Colonic mucosa (tissue), 4 donors: ENCODE data around the gene TSPAN4. TPM values are rescaled to one million over a fixed set of nuclear protein-coding genes. Genes with fewer than 3 reads are reported as not detected.

ENCODE experiments used
- DNase-seq: peaks from one replicate; pipeline ENCODE4 v3.0.0-alpha.2; 2020
- H3K27ac ChIP-seq: fragments of 200-600 bp; one replicate; pipeline ENCODE4 v1.8.0; 2021
- H3K27me3 ChIP-seq: fragments of 200-600 bp; one replicate; pipeline ENCODE4 v1.8.0; 2021
- H3K36me3 ChIP-seq: fragments of 200-600 bp; one replicate; pipeline ENCODE4 v1.8.0; 2021
- H3K4me1 ChIP-seq: fragments of 200-600 bp; one replicate; pipeline ENCODE4 v1.8.0; 2021; ENCODE audit warnings: mild to moderate bottlenecking
- H3K4me3 ChIP-seq: fragments of 200-600 bp; one replicate; pipeline ENCODE4 v1.8.0; 2021
- H3K9ac ChIP-seq, 2 donors: one replicate each; pipeline ENCODE4 v1.7.0; 2013; ENCODE audit warnings: control low read depth in 2 of 2, low read depth in 2 of 2, low read length in 2 of 2
- H3K9me3 ChIP-seq: fragments of 200-600 bp; one replicate; pipeline ENCODE4 v1.8.0; 2021
- CTCF ChIP-seq: fragments of 200-600 bp; IDR thresholded peaks from one replicate; pipeline ENCODE4 v1.8.0; 2022; ENCODE audit warnings: antibody characterized with exemption, mild to moderate bottlenecking
- intact Hi-C: fragments of 100-400 bp; cut with DNase I; formaldehyde crosslinking; loops from one replicate; pipeline ENCODE4 v1.14.1; 2022
- total RNA-seq, 2 donors: library from RNA; stranded (reverse); fragmentation: NEBNext Ultra II Directional in 1 of 2; extraction: Animal tissue kit (Norgen Biotek cat#: 25700) in 1 of 2; gene quantifications; one replicate each; pipeline ENCODE4 v1.2.1, GENCODE V29; 2021
- donor health status: healthy.
- donor health status: DM: no; HTN: no; CAD: no.
- donor health status: DM: no; HTN: no; CAD: no.

The TSPAN4 gene
- total RNA-seq, 2 donors from 2014 or later = 12.1 to 12.7 TPM

DNA sequence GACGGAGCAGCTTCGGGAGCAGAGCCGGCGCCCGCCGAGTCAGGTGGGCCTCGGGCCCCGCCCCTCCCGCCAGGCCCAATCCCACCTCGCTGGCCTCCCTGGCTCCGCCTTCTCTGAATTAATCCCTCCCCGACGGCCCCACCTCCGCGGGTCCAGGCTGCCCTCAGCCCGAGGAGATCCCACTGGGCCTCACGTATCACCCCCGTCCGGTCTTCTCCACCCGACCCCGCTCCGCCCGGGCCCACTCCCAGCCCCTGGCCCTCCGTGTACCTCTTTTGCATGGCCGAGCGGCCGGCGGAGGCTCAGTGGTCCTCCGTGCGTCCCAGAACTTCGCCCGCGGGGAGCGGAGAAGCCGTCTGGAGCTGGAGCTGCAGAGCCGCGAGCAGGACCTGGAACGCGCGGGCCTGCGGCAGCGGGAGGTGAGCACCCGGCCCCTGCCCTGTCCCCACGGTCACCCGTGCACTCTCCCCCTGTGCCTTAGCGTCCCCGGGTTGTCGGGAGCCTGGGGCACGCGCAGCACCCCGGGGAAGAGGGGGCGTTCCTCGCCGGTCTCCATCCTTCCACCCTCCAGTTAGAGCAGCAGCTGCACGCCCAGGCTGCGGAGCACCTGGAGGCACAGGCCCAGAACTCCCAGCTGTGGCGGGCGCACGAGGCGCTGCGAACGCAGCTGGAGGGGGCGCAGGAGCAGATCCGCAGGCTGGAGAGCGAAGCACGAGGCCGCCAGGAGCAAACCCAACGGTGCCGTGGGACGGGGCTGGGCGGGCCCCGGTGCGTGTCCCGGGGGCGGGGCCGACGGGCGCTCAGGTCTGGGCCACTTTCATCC lies 12.1 kb upstream of the TSPAN4 start:
- Histone ChIP-seq H3K27ac (no peak overlapping the region), H3K9ac (peak overlapping the region; percentile 39 to 90), H3K4me1 (peaks cover 35% of the 10 kb centered on the region), H3K36me3 (no peaks in the 10 kb centered on the region), H3K4me3 (peak overlapping the region; percentile 8), H3K27me3 (peaks cover 18% of the 10 kb centered on the region), H3K9me3 (no peaks in the 10 kb centered on the region)
- DNase-seq = peak; percentile 90
- intact Hi-C loops = no loop called here
- TF ChIP-seq CTCF = no peak

DNA sequence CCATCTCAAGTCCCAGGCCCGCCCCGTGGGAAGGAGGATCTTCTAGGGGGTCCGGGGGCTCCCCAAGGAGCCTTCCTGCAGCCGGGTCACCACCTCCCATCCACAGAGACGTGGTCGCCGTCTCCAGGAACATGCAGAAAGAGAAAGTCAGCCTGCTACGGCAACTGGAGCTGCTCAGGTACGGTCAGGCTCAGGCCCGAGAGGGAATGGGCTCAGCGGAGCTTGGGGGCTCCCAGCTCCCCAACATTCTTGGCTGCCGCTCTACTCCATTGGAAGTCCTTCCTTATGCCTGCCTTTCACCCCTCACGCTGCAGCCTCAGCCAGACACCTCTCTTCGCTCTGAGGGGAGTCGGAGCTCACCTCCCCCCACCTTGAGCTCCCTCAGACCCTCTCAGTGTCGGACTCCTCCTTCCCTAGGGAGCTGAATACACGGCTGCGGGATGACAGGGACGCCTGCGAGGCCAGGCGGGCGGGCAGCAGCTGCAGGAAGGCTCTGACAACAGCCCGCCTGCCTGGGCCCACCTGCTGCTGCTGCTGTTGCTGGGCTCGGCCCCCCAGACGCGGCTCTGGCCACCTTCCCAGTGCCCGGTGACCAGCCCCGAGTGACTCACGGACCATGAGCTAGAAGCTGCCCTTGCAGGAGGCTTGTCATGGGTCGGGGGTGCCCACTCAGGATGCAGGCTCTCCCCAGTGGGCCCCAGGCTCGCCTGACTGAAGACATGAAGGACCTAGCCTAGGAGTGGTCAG lies 11.4 kb upstream of the TSPAN4 start:
- no peak for TF ChIP-seq CTCF
- intact Hi-C loops = no loop called here

DNA sequence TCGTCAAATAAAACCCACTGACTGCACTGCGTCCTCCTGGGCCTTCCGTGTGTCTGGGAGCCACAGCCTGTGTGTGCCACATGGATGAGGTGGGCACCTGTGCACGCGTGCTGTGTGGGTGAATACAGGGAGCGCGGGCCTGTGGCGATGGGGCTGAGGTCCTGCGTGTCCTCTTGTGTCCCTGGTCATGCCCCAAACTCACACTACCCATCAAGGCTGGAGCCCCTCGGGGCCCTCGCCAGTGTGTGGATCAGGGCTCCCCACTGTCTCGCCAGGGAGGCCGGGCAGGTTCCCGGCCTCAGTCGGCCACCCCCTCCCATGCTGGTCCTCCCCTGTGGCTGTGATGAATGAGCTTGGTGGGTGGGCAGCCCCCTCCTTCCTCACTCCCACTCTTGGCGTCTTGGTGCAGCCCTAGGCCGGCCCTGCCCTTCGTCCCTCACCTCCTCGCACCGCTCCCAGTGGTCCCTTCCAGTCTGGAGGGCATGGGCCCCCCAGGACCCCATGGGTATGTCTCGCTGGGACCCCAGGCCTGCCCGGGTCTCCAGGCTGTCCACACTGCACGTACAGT lies 10.6 kb upstream of the TSPAN4 start:
- H3K27me3 ChIP-seq = peaks cover 18% of the 10 kb centered on the region
- peaks cover 5% of the 10 kb centered on the region for H3K36me3 ChIP-seq
- H3K27ac ChIP-seq = peak overlapping the region; percentile 67
- intact Hi-C loops = no loop called here
- H3K9me3 ChIP-seq = no peaks in the 10 kb centered on the region
- peak overlapping the region; percentile 77 for H3K4me3 ChIP-seq
- TF ChIP-seq CTCF = no peak
- H3K4me1 ChIP-seq = peaks cover 31% of the 10 kb centered on the region
- H3K9ac ChIP-seq = peak overlapping the region; percentile 79 to 88
- DNase-seq = no peak

More for the DNA sequence above, 11.4 kb upstream of the TSPAN4 start:
- Histone ChIP-seq H3K4me1 (peaks cover 31% of the 10 kb centered on the region), H3K4me3 (no peak overlapping the region), H3K27me3 (peaks cover 18% of the 10 kb centered on the region), H3K9ac (peak overlapping the region in 1 of 2 donors; percentile 50), H3K36me3 (no peaks in the 10 kb centered on the region), H3K9me3 (no peaks in the 10 kb centered on the region), H3K27ac (no peak overlapping the region)
- DNase-seq = no peak

DNA sequence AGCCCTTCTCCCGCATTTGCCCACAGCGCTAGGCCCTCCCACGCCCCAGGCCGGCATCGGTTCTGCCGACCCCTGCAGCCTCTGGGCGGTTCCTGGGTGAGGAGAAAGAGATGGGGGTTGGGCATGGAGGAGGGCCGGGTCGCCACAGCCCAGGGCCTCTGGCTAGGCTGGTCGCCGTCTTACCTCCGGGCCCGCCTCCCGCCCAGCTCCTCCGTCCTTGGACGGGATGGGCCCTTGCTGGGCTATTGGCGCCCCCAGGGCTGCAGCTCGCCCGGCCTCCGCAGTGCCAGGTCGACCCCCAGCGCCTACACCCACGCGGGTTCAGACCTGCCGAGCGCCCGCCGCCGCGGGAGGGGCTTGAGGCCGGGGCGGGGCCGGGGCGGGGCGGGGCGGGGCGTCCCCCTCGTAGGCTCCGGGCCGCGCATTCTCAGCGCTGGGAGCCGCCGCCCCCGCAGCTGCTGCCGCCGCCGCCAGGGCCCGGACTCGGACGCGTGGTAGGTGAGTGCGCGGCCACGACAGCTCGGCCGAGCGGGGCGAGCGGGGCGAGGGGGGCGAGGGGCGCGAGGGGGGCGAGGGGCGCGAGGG lies 10.0 kb upstream of the TSPAN4 start, which contains the start of gene CD151:
Gene CD151 (plus strand): TSS at position 424 of the 585 bp plus-strand sequence. CDS start 3,118 bp downstream, outside the sequence.
- Histone ChIP-seq H3K4me1 (peaks cover 30% of the 10 kb centered on the region), H3K9me3 (no peaks in the 10 kb centered on the region), H3K27ac (peak within 1 kb of the TSS; percentile 89), H3K4me3 (peak within 1 kb of the TSS; percentile 77), H3K27me3 (peaks cover 13% of the 10 kb centered on the region), H3K9ac (peak within 1 kb of the TSS; percentile 93), H3K36me3 (peaks cover 11% of the 10 kb centered on the region)
- intact Hi-C loops = no loop called here
- no peak for TF ChIP-seq CTCF
- DNase-seq = no peak
